Right lobe of liver (tissue), 6 donors: ENCODE measurements around the gene CAMSAP2. TPM values are rescaled to one million over a fixed set of nuclear protein-coding genes. Genes with fewer than 3 reads are reported as not detected.

ENCODE experiments used
- ATAC-seq, 4 donors: fragments of 200-7000 bp; cut with Tn5 transposase; one replicate each; pipeline ENCODE4 v1.9.1; 2020; ENCODE audit warnings: mild to moderate bottlenecking in 4 of 4, moderate library complexity in 4 of 4
- DNase-seq, 3 donors: peaks; one replicate each; pipeline ENCODE4 v3.0.0-alpha.2; 2020
- H3K27ac ChIP-seq, 3 donors: fragments of 200-600 bp; one replicate each; pipeline ENCODE4 v1.8.0; 2022
- H3K27me3 ChIP-seq, 2 donors: fragments of 200-600 bp; one replicate each; pipeline ENCODE4 v1.8.0; 2022
- H3K36me3 ChIP-seq, 4 donors: fragments of 200-600 bp; sonication (generic) in 1 of 4; one replicate each; pipeline versions ENCODE4 v1.5.1 to v1.8.0; 2017 to 2022; ENCODE audit warnings: control low read depth in 1 of 4
- H3K4me1 ChIP-seq, 4 donors: fragments of 200-600 bp; sonication (generic) in 1 of 4; one replicate each; pipeline versions ENCODE4 v1.5.1 to v1.8.0; 2017 to 2022; ENCODE audit warnings: control low read depth in 1 of 4
- H3K4me3 ChIP-seq, 3 donors: fragments of 200-600 bp; one replicate each; pipeline ENCODE4 v1.8.0; 2022
- H3K9me3 ChIP-seq, 4 donors: fragments of 200-600 bp; sonication (generic) in 1 of 4; one replicate each; pipeline versions ENCODE4 v1.5.1 to v1.8.0; 2017 to 2022; ENCODE audit warnings: control low read depth in 1 of 4
- POLR2A ChIP-seq: fragments of 450-650 bp; IDR thresholded peaks from one replicate; pipeline ENCODE4 v1.6.1; 2017; ENCODE audit warnings: antibody characterized with exemption, mild to moderate bottlenecking
- WGBS: methylation state at CpG from one replicate; pipeline ENCODE4 v1.1.6; 2018; ENCODE audit warnings: low coverage, low lambda C conversion rate; ENCODE audit not compliant: insufficient coverage; ENCODE audit errors: missing lambda C conversion rate; 5-methylcytosine and 5-hydroxymethylcytosine counted together
- intact Hi-C, 2 donors: fragments of 100-400 bp; cut with DNase I; formaldehyde crosslinking; loops; one replicate each; pipeline versions ENCODE4 v1.11.2 to v1.14.1; 2022
- total RNA-seq, 6 experiments: library from RNA; depleted of rRNA in 2 of 6; stranded (reverse); fragments of >200 nt in 2 of 6; fragmentation: NEBNext Ultra II Directional in 3 of 6; extraction: Animal tissue kit (Norgen Biotek cat#: 25700) in 3 of 6; gene quantifications; one replicate each; pipeline versions ENCODE4 v1.1.0 to v1.2.4, GENCODE V29; 2016 to 2023
- TF ChIP-seq, protein P1 (sequence below), 4 donors: fragments of 200-600 bp in 3 of 4; fragments of 450-650 bp in 1 of 4; IDR thresholded peaks; one replicate each; pipeline versions ENCODE4 v1.5.1 to v1.8.0; 2016 to 2022; ENCODE audit warnings: antibody characterized with exemption in 4 of 4, mild to moderate bottlenecking in 2 of 4
- donor health status: DM: no; HTN: yes; CAD: no.
- donor health status: DM: no; HTN: no; CAD: no.
- donor health status: DM: no; HTN: no; CAD: no.
- donor health status: DM: no; HTN: yes; CAD: no.
- donor health status: DM: no; HTN: yes; CAD: no.

The CAMSAP2 gene
- total RNA-seq, 6 experiments from 2014 or later, result 4.0 to 12.5 (median 8.0) TPM

DNA sequence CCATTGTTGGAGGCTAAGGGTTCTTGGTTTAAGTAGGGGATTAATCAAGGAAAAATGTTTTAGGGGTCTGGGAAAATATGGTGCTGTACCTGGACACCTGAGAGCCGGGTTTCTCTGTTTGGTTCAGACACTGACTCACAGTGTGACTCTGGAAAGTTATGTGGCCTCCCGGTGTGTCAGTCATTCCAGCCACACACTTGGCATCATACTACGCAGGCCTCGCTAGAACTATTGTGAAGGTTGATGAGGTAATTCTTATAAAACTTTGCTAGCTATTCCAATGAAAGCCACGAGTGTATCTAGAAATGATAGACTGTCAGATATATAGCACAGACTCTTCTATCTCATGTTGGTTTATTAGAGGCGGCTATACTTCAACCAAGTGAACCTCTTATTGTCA lies 4.8 kb upstream of the CAMSAP2 start:
- intact Hi-C loops, result no loop called here

DNA sequence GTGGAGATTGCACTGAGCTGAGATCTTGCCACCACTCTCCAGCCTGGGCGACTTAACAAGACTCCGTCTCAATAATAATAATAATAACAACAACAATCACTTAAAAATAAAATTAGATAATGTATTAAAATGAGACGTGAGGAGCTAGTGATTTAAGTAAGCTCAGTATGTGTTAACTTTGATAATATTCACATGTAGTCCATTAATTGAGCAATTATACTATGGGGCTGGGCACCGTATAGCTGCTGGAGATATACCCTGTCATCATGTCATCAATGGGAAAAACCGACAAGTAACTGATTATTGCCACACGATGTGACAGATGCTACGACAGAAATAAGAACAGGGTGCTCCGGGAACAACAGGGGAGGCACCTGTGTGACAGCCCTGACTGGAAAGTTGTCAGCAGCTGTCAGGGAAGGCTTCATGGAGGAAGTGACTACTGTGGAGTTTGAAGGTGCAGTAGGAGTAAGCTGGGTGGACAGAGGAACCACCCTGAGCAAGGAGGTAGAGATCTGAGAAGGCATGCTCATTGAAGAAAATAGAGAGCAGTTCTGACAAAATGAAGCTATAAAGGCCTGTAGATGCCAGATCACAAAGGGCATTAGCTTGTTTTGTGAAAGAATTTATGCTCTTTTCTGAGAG lies 924 bp upstream of the CAMSAP2 start:
- H3K9me3 ChIP-seq, result no peaks in the 10 kb centered on the region
- peak overlapping the region; percentile 3 to 83 (median 37) for H3K27ac ChIP-seq
- H3K4me1 ChIP-seq, result peaks cover 0 to 17% (median 0%) of the 10 kb centered on the region in 4 donors
- intact Hi-C loops, result no loop called here
- H3K4me3 ChIP-seq, result no peak overlapping the region
- H3K27me3 ChIP-seq, result no peaks in the 10 kb centered on the region
- ATAC-seq (no peak), DNase-seq (no peak)
- no peaks in the 10 kb centered on the region for H3K36me3 ChIP-seq
- no peak for TF ChIP-seq POLR2A
- TF ChIP-seq, protein P1, sequence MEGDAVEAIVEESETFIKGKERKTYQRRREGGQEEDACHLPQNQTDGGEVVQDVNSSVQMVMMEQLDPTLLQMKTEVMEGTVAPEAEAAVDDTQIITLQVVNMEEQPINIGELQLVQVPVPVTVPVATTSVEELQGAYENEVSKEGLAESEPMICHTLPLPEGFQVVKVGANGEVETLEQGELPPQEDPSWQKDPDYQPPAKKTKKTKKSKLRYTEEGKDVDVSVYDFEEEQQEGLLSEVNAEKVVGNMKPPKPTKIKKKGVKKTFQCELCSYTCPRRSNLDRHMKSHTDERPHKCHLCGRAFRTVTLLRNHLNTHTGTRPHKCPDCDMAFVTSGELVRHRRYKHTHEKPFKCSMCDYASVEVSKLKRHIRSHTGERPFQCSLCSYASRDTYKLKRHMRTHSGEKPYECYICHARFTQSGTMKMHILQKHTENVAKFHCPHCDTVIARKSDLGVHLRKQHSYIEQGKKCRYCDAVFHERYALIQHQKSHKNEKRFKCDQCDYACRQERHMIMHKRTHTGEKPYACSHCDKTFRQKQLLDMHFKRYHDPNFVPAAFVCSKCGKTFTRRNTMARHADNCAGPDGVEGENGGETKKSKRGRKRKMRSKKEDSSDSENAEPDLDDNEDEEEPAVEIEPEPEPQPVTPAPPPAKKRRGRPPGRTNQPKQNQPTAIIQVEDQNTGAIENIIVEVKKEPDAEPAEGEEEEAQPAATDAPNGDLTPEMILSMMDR (IDR thresholded peaks at IDR 0.05), result no peak
- 76% methylated on average over 7 of the region's 8 CpGs for WGBS

More for the DNA sequence above, 4.8 kb upstream of the CAMSAP2 start:
- TF ChIP-seq, protein P1 (IDR thresholded peaks at IDR 0.05), result no peak
- no peak for TF ChIP-seq POLR2A
- DNase-seq (no peak), ATAC-seq (no peak)
- no peaks in the 10 kb centered on the region for H3K27me3 ChIP-seq
- no peak overlapping the region for H3K27ac ChIP-seq
- H3K4me1 ChIP-seq, result no peaks in the 10 kb centered on the region
- H3K4me3 ChIP-seq, result no peak overlapping the region
- H3K9me3 ChIP-seq, result no peaks in the 10 kb centered on the region
- H3K36me3 ChIP-seq, result no peaks in the 10 kb centered on the region
- 82% methylated on average over 4 of the region's 6 CpGs for WGBS

DNA sequence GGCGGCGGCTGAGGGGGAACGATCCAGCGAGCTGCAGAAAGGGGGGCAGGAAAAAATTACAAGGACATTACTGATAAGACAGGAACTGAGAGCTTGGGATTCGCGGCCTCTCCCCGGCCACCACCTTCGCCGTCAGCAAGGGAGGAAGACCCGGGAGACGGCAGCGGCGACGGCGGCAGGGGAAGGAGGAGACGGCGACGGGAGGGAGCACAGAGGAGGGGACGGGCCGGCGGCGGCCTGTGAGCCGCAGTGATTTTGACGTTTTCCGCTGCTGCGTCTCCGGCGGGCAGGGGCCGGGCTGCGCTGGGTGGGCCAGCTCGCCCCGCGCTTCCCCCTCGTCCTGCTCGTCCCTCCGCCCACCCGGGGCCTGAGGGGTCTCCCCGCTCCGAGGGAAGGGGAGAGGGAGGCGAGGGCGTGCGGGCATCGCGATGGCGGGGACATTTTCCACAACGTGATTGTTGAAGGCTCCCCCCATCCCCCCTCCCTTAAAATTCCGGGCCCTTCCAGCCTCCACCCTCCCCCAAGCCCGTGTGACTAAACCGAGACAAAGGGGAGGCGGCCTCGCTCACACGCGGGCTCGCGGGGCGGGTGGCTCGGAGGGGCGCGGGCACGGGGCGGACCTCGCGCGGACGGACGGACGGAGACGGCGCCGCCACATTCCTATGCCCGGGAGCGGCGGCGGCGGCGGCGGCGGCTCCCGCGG lies 407 bp downstream of the CAMSAP2 start:
- peak; percentile 75 to 86 (median 81) for ATAC-seq

DNA sequence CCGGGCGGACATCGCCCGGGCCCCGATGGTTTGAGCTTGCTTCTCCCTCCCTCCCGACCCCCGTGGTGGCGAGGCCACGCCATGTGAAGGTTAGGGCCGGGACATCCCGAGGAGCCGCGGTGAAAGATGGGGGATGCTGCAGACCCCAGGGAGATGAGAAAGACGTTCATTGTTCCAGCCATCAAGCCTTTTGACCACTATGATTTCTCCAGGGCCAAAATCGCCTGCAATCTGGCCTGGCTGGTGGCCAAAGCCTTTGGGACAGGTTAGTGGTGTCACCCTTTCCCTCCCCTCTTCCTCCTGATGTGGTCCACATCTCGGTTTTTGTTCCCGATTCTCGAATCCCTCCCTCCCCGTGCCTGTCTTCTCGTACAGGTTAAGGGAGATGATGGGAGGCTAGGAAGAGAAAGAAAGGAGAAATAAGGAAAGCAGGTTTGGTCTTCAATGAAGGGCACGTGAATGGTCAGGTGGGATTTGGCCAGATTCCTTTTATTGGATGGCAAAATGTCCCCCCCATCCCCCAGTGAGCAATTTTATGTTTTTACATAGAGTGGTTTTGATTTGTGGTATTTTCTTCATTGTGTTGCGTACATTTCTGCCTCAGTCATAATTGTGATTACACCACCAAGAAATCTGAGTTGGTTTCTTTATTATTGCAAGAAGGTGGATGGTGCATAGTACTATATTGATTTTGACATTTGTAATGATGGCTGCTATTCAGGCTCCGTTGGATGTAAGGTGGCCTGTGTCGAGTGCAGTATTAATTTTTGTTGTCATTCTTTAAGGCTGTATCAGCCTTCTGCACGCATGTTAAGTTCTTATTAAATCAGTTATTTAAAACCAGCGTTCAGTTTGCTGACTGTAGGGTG lies 1.2 kb downstream of the CAMSAP2 start:
- H3K9me3 ChIP-seq, result no peaks in the 10 kb centered on the region
- no peaks in the 10 kb centered on the region for H3K27me3 ChIP-seq
- intact Hi-C loops, result no loop called here
- no peak for ATAC-seq
- H3K4me3 ChIP-seq, result peak overlapping the region; percentile 84 to 85 (median 85)
- peak; percentile 54 to 62 (median 57) for DNase-seq
- TF ChIP-seq, protein P1 (IDR thresholded peaks at IDR 0.05), result no peak
- TF ChIP-seq POLR2A, result no peak
- peaks cover 0 to 24% (median 0%) of the 10 kb centered on the region in 4 donors for H3K4me1 ChIP-seq
- no peaks in the 10 kb centered on the region for H3K36me3 ChIP-seq
- peak overlapping the region; percentile 94 to 99 (median 95) for H3K27ac ChIP-seq
- 13% methylated on average over 13 of the region's 26 CpGs for whole genome bisulfite sequencing

More for the DNA sequence above, 407 bp downstream of the CAMSAP2 start:
- Histone ChIP-seq H3K36me3 (no peaks in the 10 kb centered on the region), H3K4me1 (peaks cover 0 to 24% (median 0%) of the 10 kb centered on the region in 4 donors), H3K27ac (peak overlapping the region; percentile 94 to 99 (median 95)), H3K4me3 (peak overlapping the region; percentile 84 to 85 (median 85)), H3K27me3 (no peaks in the 10 kb centered on the region), H3K9me3 (no peaks in the 10 kb centered on the region)
- DNase-seq, result peak; percentile 74 to 79 (median 76)
- 0% methylated on average over 25 of the region's 80 CpGs for WGBS
- TF ChIP-seq POLR2A, result peak; percentile 85
- TF ChIP-seq, protein P1 (IDR thresholded peaks at IDR 0.05), result no peak
- intact Hi-C loops, result no loop called here
